Kidney epithelial cell (primary cell): ENCODE measurements around the gene TMEM97. TPM values are rescaled to one million over a fixed set of nuclear protein-coding genes. Genes with fewer than 3 reads are reported as not detected.

Experiments
- DNase-seq: peaks from one replicate; pipeline ENCODE4 v3.0.0-alpha.2; 2010; ENCODE audit warnings: low read depth
- H3K27me3 ChIP-seq: 2 replicates; pipeline ENCODE4 v1.6.0; 2011; ENCODE audit warnings: low read length; ENCODE audit not compliant: control insufficient read depth, insufficient read depth
- H3K36me3 ChIP-seq: 2 replicates; pipeline ENCODE4 v1.5.1; 2011; ENCODE audit warnings: low read length; ENCODE audit not compliant: control insufficient read depth, insufficient read depth
- H3K4me3 ChIP-seq: 2 replicates; pipeline ENCODE4 v1.5.1; 2011; ENCODE audit warnings: low read depth, mild to moderate bottlenecking, control low read depth, low read length
- total RNA-seq: library from RNA; depleted of rRNA; stranded (reverse); fragments of >200 nt; gene quantifications from 2 replicates; pipeline ENCODE4 v1.2.3, GENCODE V29; 2015
- TF ChIP-seq, protein P1 (sequence below): IDR thresholded peaks from 2 replicates; pipeline ENCODE4 v1.5.1; 2011; ENCODE audit warnings: mild to moderate bottlenecking, moderate library complexity, low read length, control low read depth, inconsistent platforms; ENCODE audit not compliant: insufficient read depth, poor library complexity, severe bottlenecking

TMEM97 gene
- total RNA-seq, 1 donor from 2014 or later: 25.1 TPM

DNA sequence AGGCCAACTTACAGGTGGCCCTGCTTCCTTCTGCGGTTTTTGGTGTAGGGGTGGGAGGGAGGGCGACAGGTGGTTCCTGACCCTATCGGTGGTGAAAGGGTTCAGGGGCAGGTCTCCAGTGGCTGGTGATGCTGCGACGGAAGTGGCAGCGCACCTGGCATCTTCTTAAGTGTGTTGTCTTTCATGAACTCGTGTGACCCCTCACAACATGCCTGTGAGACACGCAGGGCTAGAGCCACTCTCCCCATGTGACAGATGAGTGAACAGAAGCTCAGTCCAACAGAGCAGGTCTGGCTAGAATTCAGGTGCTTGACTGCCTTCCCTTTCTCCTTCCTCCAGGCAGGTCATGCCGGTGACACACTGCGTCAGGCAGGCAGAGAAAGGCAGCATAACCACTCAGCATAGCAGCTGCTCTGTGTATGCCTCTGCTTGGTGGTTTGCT, 24.5 kb downstream of the TMEM97 start:
- TF ChIP-seq, protein P1, sequence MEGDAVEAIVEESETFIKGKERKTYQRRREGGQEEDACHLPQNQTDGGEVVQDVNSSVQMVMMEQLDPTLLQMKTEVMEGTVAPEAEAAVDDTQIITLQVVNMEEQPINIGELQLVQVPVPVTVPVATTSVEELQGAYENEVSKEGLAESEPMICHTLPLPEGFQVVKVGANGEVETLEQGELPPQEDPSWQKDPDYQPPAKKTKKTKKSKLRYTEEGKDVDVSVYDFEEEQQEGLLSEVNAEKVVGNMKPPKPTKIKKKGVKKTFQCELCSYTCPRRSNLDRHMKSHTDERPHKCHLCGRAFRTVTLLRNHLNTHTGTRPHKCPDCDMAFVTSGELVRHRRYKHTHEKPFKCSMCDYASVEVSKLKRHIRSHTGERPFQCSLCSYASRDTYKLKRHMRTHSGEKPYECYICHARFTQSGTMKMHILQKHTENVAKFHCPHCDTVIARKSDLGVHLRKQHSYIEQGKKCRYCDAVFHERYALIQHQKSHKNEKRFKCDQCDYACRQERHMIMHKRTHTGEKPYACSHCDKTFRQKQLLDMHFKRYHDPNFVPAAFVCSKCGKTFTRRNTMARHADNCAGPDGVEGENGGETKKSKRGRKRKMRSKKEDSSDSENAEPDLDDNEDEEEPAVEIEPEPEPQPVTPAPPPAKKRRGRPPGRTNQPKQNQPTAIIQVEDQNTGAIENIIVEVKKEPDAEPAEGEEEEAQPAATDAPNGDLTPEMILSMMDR: no peak
- H3K36me3 ChIP-seq: peaks cover 4% of the 10 kb centered on the region
- DNase-seq: no peak
- no peaks in the 10 kb centered on the region for H3K27me3 ChIP-seq
- H3K4me3 ChIP-seq: no peak overlapping the region

DNA sequence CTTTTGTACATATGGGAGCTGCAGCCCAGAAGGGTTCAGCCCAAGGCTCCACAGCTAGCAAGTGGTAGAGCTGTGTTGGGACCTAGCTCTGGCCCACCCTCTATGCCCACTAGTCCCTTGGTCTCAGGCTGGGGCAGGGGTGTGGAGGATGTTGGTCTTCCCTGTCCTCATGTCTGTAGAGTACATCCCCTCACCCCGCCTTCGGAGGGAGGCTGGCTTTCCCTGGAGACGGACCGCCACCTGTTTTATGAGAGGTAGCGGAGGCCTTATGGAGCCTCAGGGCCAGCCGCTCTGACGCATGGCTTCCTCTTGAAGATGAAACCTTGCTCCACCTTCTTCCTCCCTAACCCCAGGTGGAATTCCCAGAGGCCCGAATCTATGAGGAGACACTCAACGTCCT, 25.0 kb downstream of the TMEM97 start:
- no peaks in the 10 kb centered on the region for H3K27me3 ChIP-seq
- peaks cover 6% of the 10 kb centered on the region for H3K36me3 ChIP-seq
- DNase-seq: no peak
- H3K4me3 ChIP-seq: no peak overlapping the region
- TF ChIP-seq, protein P1: no peak

DNA sequence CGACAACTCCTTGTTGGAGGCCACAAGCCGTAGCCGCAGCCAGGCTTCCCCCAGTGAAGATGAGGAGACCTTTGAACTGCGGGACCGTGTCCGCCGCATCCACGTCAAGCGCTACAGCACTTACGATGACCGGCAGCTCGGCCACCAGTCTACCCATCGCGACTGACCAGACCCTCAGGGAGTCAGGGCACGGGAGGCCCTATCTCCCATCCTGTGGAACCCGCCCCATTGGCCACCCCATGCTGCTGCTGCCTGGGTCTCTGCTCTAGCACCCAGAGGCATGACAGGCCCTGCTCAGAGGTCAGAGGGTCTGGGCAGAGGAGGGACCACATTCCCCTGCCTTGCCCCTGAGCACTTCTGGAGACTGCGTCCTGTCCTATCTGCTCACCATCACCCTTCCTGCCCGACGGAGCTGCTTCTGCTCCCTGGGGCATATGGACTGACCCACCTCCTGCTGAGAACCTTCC, 25.5 kb downstream of the TMEM97 start:
- Histone ChIP-seq H3K27me3 (no peaks in the 10 kb centered on the region), H3K4me3 (no peak overlapping the region), H3K36me3 (peaks cover 6% of the 10 kb centered on the region)
- TF ChIP-seq, protein P1: no peak
- no peak for DNase-seq

DNA sequence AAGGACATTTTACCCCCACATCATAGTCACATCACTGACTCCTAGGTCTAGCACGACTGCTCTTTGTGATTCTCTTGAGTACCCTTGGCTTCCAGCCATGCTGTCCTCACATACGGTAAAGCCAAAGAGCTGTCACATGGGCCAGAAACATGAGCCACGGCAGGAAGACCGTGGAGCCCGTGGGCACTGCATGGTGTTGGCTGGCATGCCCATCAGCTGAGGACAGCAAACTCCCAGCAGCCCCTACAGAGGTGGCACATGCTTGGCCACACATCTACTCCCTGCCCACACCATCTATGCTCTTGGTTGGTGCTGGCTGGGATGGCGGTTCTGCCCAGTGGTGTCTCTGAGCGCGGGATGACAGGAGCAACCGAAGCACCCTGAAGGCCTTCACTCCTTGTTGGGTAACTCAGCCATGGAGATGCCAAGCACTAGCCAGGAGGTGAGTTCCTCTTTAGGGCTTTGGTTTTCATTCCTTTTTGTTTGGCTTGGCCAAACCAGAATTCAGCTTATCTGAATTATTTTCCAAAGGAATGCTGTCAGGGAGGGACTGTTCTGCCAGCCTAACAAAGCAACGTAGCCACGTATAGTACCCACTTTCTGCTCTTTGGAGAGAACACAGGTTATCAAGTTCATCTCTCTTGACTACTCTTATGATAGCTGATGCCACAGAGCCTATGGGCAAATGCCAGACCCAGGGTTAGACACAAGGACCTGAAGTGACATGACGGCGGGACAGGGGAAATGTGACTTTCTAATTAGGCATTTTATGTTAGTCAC, 26.6 kb downstream of the TMEM97 start:
- no peak for DNase-seq
- no peaks in the 10 kb centered on the region for H3K27me3 ChIP-seq
- TF ChIP-seq, protein P1: no peak
- H3K36me3 ChIP-seq: peaks cover 7% of the 10 kb centered on the region
- H3K4me3 ChIP-seq: no peak overlapping the region

DNA sequence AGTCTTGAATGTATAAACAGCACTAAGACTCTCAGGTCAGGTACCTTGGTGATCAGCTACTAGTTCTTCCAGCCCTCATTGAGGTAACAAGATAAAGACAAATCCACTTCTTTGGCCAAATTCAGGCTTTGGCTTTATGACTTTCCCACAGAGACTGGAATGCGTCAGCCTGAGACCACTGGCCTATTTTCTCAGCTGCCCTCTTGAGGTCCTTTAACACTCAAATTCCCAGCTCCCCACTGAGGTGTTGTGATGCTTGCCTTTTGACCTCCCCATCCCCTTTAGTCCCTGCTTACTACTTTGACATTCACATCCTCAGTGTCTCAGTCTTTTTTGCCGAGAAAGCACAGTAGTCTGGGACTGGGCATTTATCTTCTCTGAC, 27.2 kb downstream of the TMEM97 start:
- TF ChIP-seq, protein P1: no peak
- no peak for DNase-seq
- peaks cover 9% of the 10 kb centered on the region for H3K36me3 ChIP-seq
- no peak overlapping the region for H3K4me3 ChIP-seq
- no peaks in the 10 kb centered on the region for H3K27me3 ChIP-seq

DNA sequence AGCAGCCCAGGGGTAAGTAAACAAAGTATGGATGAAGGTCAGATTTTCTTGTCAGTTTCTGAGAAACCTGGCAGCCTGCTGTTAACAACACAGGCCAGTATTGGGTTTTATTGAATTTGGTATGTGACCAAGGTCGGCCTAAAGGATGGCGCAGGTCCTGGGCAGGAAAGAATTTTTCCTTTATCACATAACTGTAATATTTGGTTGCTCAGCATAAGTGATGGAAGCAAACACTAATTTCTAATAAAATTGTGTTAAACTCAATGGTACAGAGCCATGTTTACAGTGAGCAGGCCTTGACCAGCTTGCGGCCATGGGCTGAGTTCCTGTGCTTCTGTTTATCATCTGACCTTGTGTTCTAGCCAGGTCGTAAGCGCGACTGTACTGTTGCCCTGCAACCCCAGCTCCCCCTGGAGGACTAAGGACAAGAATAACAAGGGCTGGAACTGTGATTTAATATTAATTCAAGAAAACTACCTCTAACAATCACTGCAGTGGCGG, 27.8 kb downstream of the TMEM97 start:
- Histone ChIP-seq H3K4me3 (no peak overlapping the region), H3K27me3 (no peaks in the 10 kb centered on the region), H3K36me3 (peaks cover 6% of the 10 kb centered on the region)
- TF ChIP-seq, protein P1: peak; percentile 19
- no peak for DNase-seq
